22Rv1 (cell line): ENCODE results near the gene NKD1.

Experiments
- H3K27ac ChIP-seq: fragments of 450-650 bp; 2 replicates; pipeline ENCODE4 v1.5.1; 2017
- CTCF ChIP-seq: fragments of 450-650 bp; IDR thresholded peaks from 2 replicates; pipeline ENCODE4 v1.5.1; 2017; ENCODE audit warnings: mild to moderate bottlenecking
- ZFX ChIP-seq: fragments of 450-650 bp; IDR thresholded peaks from 2 replicates; pipeline ENCODE4 v1.6.1; 2017; ENCODE audit warnings: antibody characterized with exemption, borderline replicate concordance

NKD1 gene

DNA sequence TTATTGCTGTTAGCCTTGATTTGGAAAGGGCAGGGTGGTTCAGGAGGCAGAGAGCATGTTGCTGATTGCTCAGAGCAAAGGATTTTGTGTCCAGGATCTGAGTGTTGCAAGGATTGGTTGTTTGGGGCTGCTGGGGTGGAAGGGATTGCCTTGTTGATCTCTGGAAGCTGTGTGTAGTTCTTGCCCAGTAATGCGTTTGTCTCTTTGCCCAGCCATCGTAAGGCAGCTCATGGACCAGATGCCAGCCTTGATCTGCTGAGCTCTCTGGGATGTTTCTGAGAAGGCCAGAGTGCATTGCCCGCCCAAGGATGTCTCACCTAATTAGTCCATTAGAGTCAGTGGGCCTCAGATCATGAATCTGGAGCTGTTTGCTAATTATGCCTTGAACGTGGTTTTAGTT is 33.6 kb downstream of the NKD1 start:
- no peak overlapping the region for H3K27ac ChIP-seq
- no peak for TF ChIP-seq ZFX

DNA sequence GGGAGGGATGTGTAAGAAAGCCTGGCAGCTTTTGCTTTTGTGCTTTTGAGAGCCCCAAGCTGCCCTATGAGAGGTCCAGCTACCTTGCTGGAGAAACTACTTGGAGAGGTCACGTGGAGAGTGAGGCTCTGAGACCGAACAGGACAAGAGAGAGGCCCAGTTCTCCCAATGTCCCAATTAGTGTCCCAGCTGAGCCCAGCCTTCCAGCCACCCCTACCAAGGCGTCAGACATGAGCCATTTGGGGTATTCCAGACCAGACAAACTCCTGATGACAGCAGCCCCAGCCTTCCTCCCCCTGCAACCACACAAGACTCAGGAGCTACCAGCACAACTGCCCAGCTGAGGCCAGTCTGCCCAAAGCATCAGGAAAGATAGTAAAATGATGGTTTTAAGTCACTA is 35.0 kb downstream of the NKD1 start:
- TF ChIP-seq ZFX (no peak), CTCF (no peak)

GRCh38 chr16:50584033-50584722 is 36.0 kb downstream of the NKD1 start:
- H3K27ac ChIP-seq = no peak overlapping the region
- TF ChIP-seq CTCF (no peak), ZFX (no peak)

More for the DNA sequence above, 35.0 kb downstream of the NKD1 start:
- no peak overlapping the region for H3K27ac ChIP-seq

DNA sequence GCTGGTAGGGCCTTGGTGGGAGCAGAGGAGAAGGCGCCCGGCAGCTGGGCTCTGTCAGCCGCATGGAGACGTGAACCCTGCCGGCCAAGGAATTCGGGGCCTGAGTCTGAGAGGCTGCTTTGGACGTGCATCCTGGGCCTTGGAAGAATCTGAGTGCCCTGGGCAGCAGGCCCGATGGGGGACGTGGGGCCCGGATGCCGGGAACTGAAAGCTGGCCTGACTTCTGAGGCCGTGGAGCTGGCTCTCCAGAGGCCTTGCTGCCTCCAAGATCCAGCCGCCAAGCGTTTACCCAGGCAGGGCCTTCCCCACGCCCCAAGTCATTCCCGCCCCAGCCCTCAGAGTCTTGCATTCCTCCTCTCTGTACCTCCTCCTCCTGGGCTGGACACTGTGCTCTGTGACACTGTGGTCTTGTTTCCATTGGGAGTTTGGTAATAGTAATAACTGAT is 37.2 kb downstream of the NKD1 start:
- TF ChIP-seq ZFX = no peak
- no peak for TF ChIP-seq CTCF
- no peak overlapping the region for H3K27ac ChIP-seq

DNA sequence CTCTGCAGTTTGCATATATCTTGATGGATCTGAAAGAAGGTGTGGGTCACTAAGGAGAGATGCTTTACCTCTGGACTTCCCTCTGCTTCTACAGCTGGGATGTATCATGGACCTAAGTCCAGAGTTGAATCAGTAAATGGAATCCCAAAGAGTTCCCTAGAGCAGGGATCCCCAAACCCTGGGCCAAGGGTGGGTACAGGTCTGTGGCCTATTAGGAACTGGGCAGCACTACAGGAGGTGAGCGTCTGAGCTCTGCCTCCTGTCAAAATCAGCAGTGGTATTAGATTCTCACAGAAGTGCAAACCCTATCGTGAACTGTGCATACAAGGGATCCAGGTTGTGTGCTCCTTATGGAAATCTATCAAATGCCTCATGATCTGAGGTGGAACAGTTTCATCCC is 39.3 kb downstream of the NKD1 start:
- no peak overlapping the region for H3K27ac ChIP-seq
- no peak for TF ChIP-seq CTCF

DNA sequence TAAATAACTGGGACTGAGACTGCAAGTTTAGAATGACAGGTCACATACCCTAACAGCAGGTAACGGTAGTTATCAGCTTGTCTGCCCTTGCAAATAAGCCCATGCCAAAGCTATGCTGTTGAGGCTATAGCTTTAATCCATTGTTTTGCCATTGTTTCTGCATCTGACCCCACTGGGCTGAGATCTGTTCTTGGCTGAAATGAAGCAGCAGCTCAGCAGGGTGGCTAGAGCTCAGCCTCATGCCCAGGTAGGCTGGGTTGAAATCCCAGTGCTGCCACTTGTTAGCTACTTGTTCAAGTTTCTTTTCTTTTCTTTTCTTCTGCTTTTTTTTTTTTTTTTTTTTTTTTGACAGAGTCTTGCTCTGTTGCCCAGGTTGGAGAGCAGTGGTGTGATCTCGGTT is 40.1 kb downstream of the NKD1 start:
- H3K27ac ChIP-seq = no peak overlapping the region
- TF ChIP-seq CTCF (no peak), ZFX (no peak)

DNA sequence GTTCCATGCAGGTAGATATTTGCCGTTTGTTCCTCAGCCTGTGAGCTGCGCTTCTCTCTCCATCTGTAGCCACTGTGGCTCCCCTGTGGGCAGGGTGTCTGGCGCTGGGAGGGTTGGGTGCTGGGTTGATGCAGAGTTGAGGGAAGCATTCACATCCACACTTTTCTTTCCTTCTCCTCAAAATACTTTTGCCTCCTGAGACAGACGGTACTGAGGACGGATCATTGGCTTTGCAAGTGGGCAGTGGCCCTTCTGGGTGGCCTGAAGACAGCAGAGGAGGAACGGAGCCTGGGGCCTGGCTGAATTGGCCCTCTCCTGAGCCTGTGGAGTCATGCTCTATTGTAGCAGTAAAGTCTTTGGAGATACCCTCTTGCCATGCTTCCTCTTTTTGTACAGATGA is 43.0 kb downstream of the NKD1 start:
- TF ChIP-seq CTCF = no peak
- TF ChIP-seq ZFX = no peak
- no peak overlapping the region for H3K27ac ChIP-seq
